ENCODE results near the gene GPATCH11. TPM values are rescaled to one million over a fixed set of nuclear protein-coding genes. Genes with fewer than 3 reads are reported as not detected.
A peak's percentile ranks its signal among the peaks of the same experiment; 100 is the strongest.

Gene GPATCH11
- total RNA-seq, 1 experiment from 2014 or later = 5.2 TPM

GRCh38 chr2:37098416-37099118, 14.2 kb downstream of the GPATCH11 start:
- DNase-seq (no peak), ATAC-seq (no peak)
- no peak overlapping the region for H3K4me2 ChIP-seq (ENCODE audit: low read length)
- TF ChIP-seq EZH2 (IDR thresholded peaks at IDR 0.05; ENCODE audit: low read length, unreplicated experiment) (no peak), EZH2phosphoT487 (IDR thresholded peaks at IDR 0.05; ENCODE audit: borderline replicate concordance, low read length) (no peak)
- TF ChIP-seq, protein P1, sequence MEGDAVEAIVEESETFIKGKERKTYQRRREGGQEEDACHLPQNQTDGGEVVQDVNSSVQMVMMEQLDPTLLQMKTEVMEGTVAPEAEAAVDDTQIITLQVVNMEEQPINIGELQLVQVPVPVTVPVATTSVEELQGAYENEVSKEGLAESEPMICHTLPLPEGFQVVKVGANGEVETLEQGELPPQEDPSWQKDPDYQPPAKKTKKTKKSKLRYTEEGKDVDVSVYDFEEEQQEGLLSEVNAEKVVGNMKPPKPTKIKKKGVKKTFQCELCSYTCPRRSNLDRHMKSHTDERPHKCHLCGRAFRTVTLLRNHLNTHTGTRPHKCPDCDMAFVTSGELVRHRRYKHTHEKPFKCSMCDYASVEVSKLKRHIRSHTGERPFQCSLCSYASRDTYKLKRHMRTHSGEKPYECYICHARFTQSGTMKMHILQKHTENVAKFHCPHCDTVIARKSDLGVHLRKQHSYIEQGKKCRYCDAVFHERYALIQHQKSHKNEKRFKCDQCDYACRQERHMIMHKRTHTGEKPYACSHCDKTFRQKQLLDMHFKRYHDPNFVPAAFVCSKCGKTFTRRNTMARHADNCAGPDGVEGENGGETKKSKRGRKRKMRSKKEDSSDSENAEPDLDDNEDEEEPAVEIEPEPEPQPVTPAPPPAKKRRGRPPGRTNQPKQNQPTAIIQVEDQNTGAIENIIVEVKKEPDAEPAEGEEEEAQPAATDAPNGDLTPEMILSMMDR (conservative IDR thresholded peaks at IDR 0.05; ENCODE audit: low read depth, low read length) = no peak
- BruUV-seq (replicated peaks) = no TSS peak
- no peak overlapping the region for H3K9ac ChIP-seq (ENCODE audit: low read length)
- H3K27ac ChIP-seq (ENCODE audit: low read length) = no peak overlapping the region
- H3K36me3 ChIP-seq (ENCODE audit: low read depth, low read length) = peaks cover 23% of the 10 kb centered on the region
- ChIA-PET CTCF (no interaction called here), POLR2A (ENCODE audit: unreplicated experiment) (no interaction called here)
- H2AFZ ChIP-seq (ENCODE audit: low read length) = no peak overlapping the region
- H3K79me2 ChIP-seq (ENCODE audit: low read length) = no peaks in the 10 kb centered on the region
- H3F3A ChIP-seq (ENCODE audit: low read length, unreplicated experiment) = no peaks in the 10 kb centered on the region
- H3K9me3 ChIP-seq (ENCODE audit: low read length) = no peaks in the 10 kb centered on the region
- intact Hi-C loops (cut with micrococcal nuclease) = no loop called here
- H3K4me1 ChIP-seq (ENCODE audit: insufficient read depth, low read length) = peaks cover 4% of the 10 kb centered on the region; the same call in 1 of the 2 replicates
- no peaks in the 10 kb centered on the region for H4K20me1 ChIP-seq (ENCODE audit: low read length)
- no peaks in the 10 kb centered on the region for H3K9me2 ChIP-seq (replicated peaks; ENCODE audit: low read length)
- no peaks in the 10 kb centered on the region for H3K27me3 ChIP-seq (ENCODE audit: low read length)
- no peak overlapping the region for H3K4me3 ChIP-seq (ENCODE audit: low read length)

- TF ChIP-seq EZH2 (IDR thresholded peaks at IDR 0.05; ENCODE audit: low read length, unreplicated experiment) = no peak
- TF ChIP-seq, protein P1 (conservative IDR thresholded peaks at IDR 0.05; ENCODE audit: low read depth, low read length) = no peak
- TF ChIP-seq EZH2phosphoT487 (IDR thresholded peaks at IDR 0.05; ENCODE audit: borderline replicate concordance, low read length) = no peak
- Histone ChIP-seq H3K9me2 (replicated peaks; ENCODE audit: low read length) (no peaks in the 10 kb centered on the region), H3K79me2 (ENCODE audit: low read length) (no peaks in the 10 kb centered on the region), H3K4me3 (ENCODE audit: low read length) (no peak overlapping the region), H3K9me3 (ENCODE audit: low read length) (no peaks in the 10 kb centered on the region), H3K27me3 (ENCODE audit: low read length) (no peaks in the 10 kb centered on the region), H3K9ac (ENCODE audit: low read length) (no peak overlapping the region), H3K4me2 (ENCODE audit: low read length) (no peak overlapping the region), H3K27ac (ENCODE audit: low read length) (no peak overlapping the region), H3F3A (ENCODE audit: low read length, unreplicated experiment) (no peaks in the 10 kb centered on the region), H3K36me3 (ENCODE audit: low read depth, low read length) (peaks cover 15% of the 10 kb centered on the region), H3K4me1 (ENCODE audit: insufficient read depth, low read length) (peaks cover 15% of the 10 kb centered on the region), H2AFZ (ENCODE audit: low read length) (no peak overlapping the region), H4K20me1 (ENCODE audit: low read length) (no peaks in the 10 kb centered on the region)
- ATAC-seq (no peak), DNase-seq (peak; percentile 5)
- ChIA-PET CTCF (no interaction called here), POLR2A (ENCODE audit: unreplicated experiment) (no interaction called here)
- intact Hi-C loops (cut with micrococcal nuclease) = no loop called here
- no TSS peak for BruUV-seq (replicated peaks)
These were observed 15.7 kb downstream of the GPATCH11 start for GRCh38 chr2:37100054-37100453.

DNA sequence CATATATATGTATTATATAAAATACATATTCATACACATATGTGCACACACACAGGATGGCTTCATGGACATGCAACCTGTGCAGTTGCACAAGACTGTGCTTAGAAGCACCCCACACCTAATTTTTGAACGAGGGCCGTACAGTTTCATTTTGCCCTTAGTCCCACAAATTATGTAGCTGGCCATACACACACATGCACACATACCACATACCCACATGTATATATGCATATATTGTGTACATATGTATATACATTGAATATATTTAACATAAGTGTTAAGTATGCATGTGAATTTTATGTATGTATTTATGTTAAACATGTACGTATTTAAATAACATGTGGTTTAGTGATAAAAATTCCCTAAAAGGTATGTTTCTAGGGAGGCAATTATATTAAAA, 18.3 kb downstream of the GPATCH11 start:
- POLR2A ChIA-PET (ENCODE audit: unreplicated experiment) = no interaction called here
- CTCF ChIA-PET = no interaction called here
- H3K4me3 ChIP-seq (ENCODE audit: low read length) = no peak overlapping the region
- TF ChIP-seq EZH2phosphoT487 (IDR thresholded peaks at IDR 0.05; ENCODE audit: borderline replicate concordance, low read length) (no peak), EZH2 (IDR thresholded peaks at IDR 0.05; ENCODE audit: low read length, unreplicated experiment) (no peak)
- TF ChIP-seq, protein P1 (conservative IDR thresholded peaks at IDR 0.05; ENCODE audit: low read depth, low read length) = no peak
- DNase-seq (no peak), ATAC-seq (no peak)
- peaks cover 15% of the 10 kb centered on the region for H3K4me1 ChIP-seq (ENCODE audit: insufficient read depth, low read length)
- H3K4me2 ChIP-seq (ENCODE audit: low read length) = no peak overlapping the region
- H3K79me2 ChIP-seq (ENCODE audit: low read length) = no peaks in the 10 kb centered on the region
- no peaks in the 10 kb centered on the region for H3K9me3 ChIP-seq (ENCODE audit: low read length)
- no peaks in the 10 kb centered on the region for H4K20me1 ChIP-seq (ENCODE audit: low read length)
- no peak overlapping the region for H3K27ac ChIP-seq (ENCODE audit: low read length)
- peaks cover 26% of the 10 kb centered on the region for H3K36me3 ChIP-seq (ENCODE audit: low read depth, low read length)
- H3K9ac ChIP-seq (ENCODE audit: low read length) = no peak overlapping the region
- no peaks in the 10 kb centered on the region for H3F3A ChIP-seq (ENCODE audit: low read length, unreplicated experiment)
- no peaks in the 10 kb centered on the region for H3K27me3 ChIP-seq (ENCODE audit: low read length)
- no peak overlapping the region for H2AFZ ChIP-seq (ENCODE audit: low read length)
- BruUV-seq (replicated peaks) = no TSS peak
- intact Hi-C loops (cut with micrococcal nuclease) = no loop called here
- no peaks in the 10 kb centered on the region for H3K9me2 ChIP-seq (replicated peaks; ENCODE audit: low read length)
